ENCODE measurements around the gene NFATC2.

DNA sequence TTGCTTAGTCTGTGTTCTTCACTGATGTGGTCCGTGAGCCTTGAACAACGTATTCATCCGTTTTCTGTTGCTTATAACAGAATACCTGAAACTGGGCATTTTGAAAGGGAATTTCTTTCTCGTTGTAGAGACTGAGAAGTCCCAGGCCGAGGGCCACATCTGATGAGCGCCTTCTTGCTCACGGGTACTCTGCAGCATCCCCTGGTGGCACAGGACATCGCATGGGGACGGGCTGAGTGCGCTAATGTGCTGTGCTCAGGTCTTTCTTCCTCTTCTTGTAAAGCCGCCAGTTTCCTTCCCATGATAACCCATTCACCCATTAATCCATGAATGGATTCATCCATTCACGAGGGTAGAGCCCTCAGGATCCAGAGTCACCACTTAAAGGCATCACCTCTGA is 161.0 kb downstream of the NFATC2 start:
- TF ChIP-seq, protein P1, sequence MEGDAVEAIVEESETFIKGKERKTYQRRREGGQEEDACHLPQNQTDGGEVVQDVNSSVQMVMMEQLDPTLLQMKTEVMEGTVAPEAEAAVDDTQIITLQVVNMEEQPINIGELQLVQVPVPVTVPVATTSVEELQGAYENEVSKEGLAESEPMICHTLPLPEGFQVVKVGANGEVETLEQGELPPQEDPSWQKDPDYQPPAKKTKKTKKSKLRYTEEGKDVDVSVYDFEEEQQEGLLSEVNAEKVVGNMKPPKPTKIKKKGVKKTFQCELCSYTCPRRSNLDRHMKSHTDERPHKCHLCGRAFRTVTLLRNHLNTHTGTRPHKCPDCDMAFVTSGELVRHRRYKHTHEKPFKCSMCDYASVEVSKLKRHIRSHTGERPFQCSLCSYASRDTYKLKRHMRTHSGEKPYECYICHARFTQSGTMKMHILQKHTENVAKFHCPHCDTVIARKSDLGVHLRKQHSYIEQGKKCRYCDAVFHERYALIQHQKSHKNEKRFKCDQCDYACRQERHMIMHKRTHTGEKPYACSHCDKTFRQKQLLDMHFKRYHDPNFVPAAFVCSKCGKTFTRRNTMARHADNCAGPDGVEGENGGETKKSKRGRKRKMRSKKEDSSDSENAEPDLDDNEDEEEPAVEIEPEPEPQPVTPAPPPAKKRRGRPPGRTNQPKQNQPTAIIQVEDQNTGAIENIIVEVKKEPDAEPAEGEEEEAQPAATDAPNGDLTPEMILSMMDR (conservative IDR thresholded peaks at IDR 0.05 in 1 of 2, IDR thresholded peaks at IDR 0.05 in 1 of 2; ENCODE audit: extremely low read depth in 1 of 2, insufficient read depth in 1 of 2, low read depth in 1 of 2, low read length in 2 of 2): no peak
- no peak for TF ChIP-seq EZH2 (IDR thresholded peaks at IDR 0.05; ENCODE audit: borderline replicate concordance, low read length)

Data from mammary epithelial cell (primary cell).